RWPE1 (cell line): Measurements from ENCODE around the gene SLAMF6.
"Not testable (repeated sequence)": the region's sequence is repeated elsewhere in the genome, so short reads cannot be mapped to it uniquely, and the experiment has no call there.

Experiments used
- CTCF ChIA-PET: fragments of 350-600 bp; sonication (Branson Sonifier 250); formaldehyde crosslinking; extraction: SDS; loops from one replicate; lab custom pipeline; 2021; lab: Yijun Ruan, JAX
- POLR2A ChIA-PET: fragments of 400-600 bp; formaldehyde crosslinking; extraction: SDS; loops from one replicate; lab custom pipeline; 2020; ENCODE audit warnings: antibody characterized with exemption; ENCODE audit not compliant: low non-redundant PET; lab: Yijun Ruan, JAX
- DNase-seq: peaks from one replicate; pipeline ENCODE4 v3.0.0; 2012; ENCODE audit warnings: low spot score
- H3K27ac ChIP-seq: fragments of 450-650 bp; 2 replicates; pipeline ENCODE4 v1.5.1; 2017
- CTCF ChIP-seq: fragments of 450-650 bp; conservative IDR thresholded peaks from 2 replicates; pipeline ENCODE4 v1.5.1; 2017; ENCODE audit warnings: low read depth, mild to moderate bottlenecking

Gene SLAMF6

GRCh38 chr1:160538985-160539651 is 16.1 kb upstream of the SLAMF6 start:
- H3K27ac ChIP-seq, result no peak overlapping the region
- ChIA-PET CTCF (no interaction called here), POLR2A (no interaction called here)
- no peak for TF ChIP-seq CTCF
- DNase-seq, result peak; percentile 20

GRCh38 chr1:160537714-160538665 is 14.9 kb upstream of the SLAMF6 start:
- no peak for TF ChIP-seq CTCF
- DNase-seq, result no peak
- no peak overlapping the region for H3K27ac ChIP-seq
- POLR2A ChIA-PET, result no interaction called here
- CTCF ChIA-PET, result no interaction called here

GRCh38 chr1:160534823-160535605 is 12.0 kb upstream of the SLAMF6 start:
- H3K27ac ChIP-seq, result no peak overlapping the region
- DNase-seq, result no peak
- no peak for TF ChIP-seq CTCF
- ChIA-PET POLR2A (no interaction called here), CTCF (interaction anchor here (0.6 kb wide), 1 partner anchor 969 kb away, joined by 4 read pairs; no protein-coding TSS in a partner anchor)

- DNase-seq, H3K27ac ChIP-seq, CTCF ChIA-PET, POLR2A ChIA-PET: not testable (repeated sequence)
Measured at GRCh38 chr1:160532557-160532813, 9.4 kb upstream of the SLAMF6 start.

- CTCF ChIA-PET, DNase-seq, POLR2A ChIA-PET, H3K27ac ChIP-seq: not testable (repeated sequence)
Measured at GRCh38 chr1:160531809-160532556, 8.9 kb upstream of the SLAMF6 start.

- CTCF ChIA-PET, POLR2A ChIA-PET, H3K27ac ChIP-seq, DNase-seq: not testable (repeated sequence)
Measured at GRCh38 chr1:160529401-160529952, 6.4 kb upstream of the SLAMF6 start.

GRCh38 chr1:160523789-160524188 is 734 bp upstream of the SLAMF6 start:
- H3K27ac ChIP-seq, DNase-seq, CTCF ChIA-PET, POLR2A ChIA-PET: not testable (repeated sequence)

- CTCF ChIA-PET, result no interaction called here
- no peak for TF ChIP-seq CTCF
- POLR2A ChIA-PET, result no interaction called here
- no peak overlapping the region for H3K27ac ChIP-seq
- no peak for DNase-seq
Measured at GRCh38 chr1:160522136-160522535, 919 bp downstream of the SLAMF6 start.
